Testis (tissue), 3 donors: Measurements from ENCODE around the gene FILIP1. TPM values are rescaled to one million over a fixed set of nuclear protein-coding genes. Genes with fewer than 3 reads are reported as not detected.

Experiments used
- DNase-seq: peaks from one replicate; pipeline ENCODE4 v3.0.0-alpha.2; 2019
- H3K27ac ChIP-seq, 2 donors: fragments of 200-600 bp; sonication (generic); one replicate each; pipeline ENCODE4 v1.5.1; 2019
- H3K27me3 ChIP-seq: fragments of 200-600 bp; sonication (generic); one replicate; pipeline ENCODE4 v1.5.1; 2019
- H3K36me3 ChIP-seq: fragments of 200-600 bp; sonication (generic); one replicate; pipeline ENCODE4 v1.5.1; 2017; ENCODE audit warnings: low read depth; ENCODE audit errors: missing control alignments
- H3K4me1 ChIP-seq: fragments of 200-600 bp; sonication (generic); one replicate; pipeline ENCODE4 v1.5.1; 2019
- H3K4me3 ChIP-seq, 2 donors: fragments of 200-600 bp; sonication (generic); one replicate each; pipeline ENCODE4 v1.5.1; 2017 to 2019
- H3K9me3 ChIP-seq: fragments of 200-600 bp; sonication (generic); one replicate; pipeline ENCODE4 v1.5.1; 2017
- POLR2A ChIP-seq: fragments of 450-650 bp; IDR thresholded peaks from one replicate; pipeline ENCODE4 v1.6.1; 2017; ENCODE audit warnings: antibody characterized with exemption, mild to moderate bottlenecking, moderate library complexity
- WGBS, 2 donors: methylation state at CpG; one replicate each; pipeline ENCODE4 v1.1.5; 2018; 5-methylcytosine and 5-hydroxymethylcytosine counted together
- intact Hi-C: fragments of 100-400 bp; cut with DNase I; formaldehyde crosslinking; loops from one replicate; pipeline ENCODE4 v1.15.1; 2023; ENCODE audit warnings: low total_unique reads
- polyA plus RNA-seq: library from polyadenylated mRNA; stranded (reverse); fragments of 350-450 nt; fragmentation: Illumina TruSeq; extraction: RNeasy Lipid Tissue Mini Kit (QIAGEN cat#74804); gene quantifications from one replicate; pipeline ENCODE4 v1.2.3, GENCODE V29; 2014; ENCODE audit warnings: low read depth, low replicate concordance; ENCODE audit not compliant: insufficient read depth
- total RNA-seq, 2 donors: library from RNA; depleted of rRNA; stranded (reverse); fragments of >200 nt; gene quantifications; one replicate each; pipeline ENCODE4 v1.2.3, GENCODE V29; 2016
- TF ChIP-seq, protein P1 (sequence below), 3 experiments: fragments of 450-650 bp in 2 of 3; fragments of 200-600 bp in 1 of 3; sonication (generic) in 1 of 3; IDR thresholded peaks; one replicate each; pipeline ENCODE4 v1.5.1; 2016 to 2019; ENCODE audit warnings: antibody characterized with exemption in 3 of 3, mild to moderate bottlenecking in 2 of 3, moderate library complexity in 1 of 3

FILIP1 gene
- total and polyA plus RNA-seq, 3 donors from 2014 or later = 2.0 to 3.1 (median 2.7) TPM

DNA sequence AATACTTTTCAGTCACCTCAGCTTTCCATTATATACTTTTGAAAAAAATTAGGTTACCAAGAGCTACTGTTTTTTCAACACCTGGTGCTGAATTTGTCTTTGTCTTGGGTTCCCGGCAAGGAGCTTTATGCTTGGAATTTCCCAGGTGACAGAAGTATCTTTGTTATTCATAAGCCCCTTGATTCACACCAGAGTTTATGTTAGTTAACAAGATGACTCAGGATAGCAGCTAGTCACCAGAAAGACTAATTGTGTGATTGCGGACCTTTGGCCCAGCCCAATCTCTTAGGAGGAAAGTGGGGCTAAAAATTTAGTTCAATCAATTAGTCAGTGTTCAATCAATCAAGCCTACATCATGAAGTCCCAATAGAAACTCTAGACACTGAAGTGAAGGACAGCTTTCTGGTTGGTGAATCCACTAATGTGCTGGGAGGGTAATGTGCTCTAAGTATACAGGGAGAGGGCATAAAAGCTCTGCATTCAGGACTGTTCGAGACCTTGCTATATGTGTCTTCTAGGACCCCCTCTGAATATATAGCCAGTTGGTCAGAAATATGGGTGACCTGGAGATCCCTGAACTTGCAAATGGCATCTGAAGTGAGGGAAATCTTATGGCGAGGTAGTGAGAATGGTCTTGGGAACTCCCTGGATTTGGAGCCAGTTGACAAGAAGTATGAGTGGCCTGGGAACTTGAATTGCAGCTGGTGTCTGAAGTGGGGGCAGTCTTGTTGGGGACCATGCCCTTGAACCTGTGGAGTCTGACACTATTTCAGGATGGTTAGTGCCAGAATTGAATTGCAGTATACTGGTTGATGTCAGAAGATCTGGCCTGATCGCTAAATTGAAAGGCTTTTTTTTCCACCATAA is 225.2 kb downstream of the FILIP1 start:
- no peaks in the 10 kb centered on the region for H3K36me3 ChIP-seq
- H3K9me3 ChIP-seq = no peaks in the 10 kb centered on the region
- no peak for DNase-seq
- H3K4me1 ChIP-seq = peaks cover 27% of the 10 kb centered on the region
- TF ChIP-seq, protein P1, sequence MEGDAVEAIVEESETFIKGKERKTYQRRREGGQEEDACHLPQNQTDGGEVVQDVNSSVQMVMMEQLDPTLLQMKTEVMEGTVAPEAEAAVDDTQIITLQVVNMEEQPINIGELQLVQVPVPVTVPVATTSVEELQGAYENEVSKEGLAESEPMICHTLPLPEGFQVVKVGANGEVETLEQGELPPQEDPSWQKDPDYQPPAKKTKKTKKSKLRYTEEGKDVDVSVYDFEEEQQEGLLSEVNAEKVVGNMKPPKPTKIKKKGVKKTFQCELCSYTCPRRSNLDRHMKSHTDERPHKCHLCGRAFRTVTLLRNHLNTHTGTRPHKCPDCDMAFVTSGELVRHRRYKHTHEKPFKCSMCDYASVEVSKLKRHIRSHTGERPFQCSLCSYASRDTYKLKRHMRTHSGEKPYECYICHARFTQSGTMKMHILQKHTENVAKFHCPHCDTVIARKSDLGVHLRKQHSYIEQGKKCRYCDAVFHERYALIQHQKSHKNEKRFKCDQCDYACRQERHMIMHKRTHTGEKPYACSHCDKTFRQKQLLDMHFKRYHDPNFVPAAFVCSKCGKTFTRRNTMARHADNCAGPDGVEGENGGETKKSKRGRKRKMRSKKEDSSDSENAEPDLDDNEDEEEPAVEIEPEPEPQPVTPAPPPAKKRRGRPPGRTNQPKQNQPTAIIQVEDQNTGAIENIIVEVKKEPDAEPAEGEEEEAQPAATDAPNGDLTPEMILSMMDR (IDR thresholded peaks at IDR 0.05) = no peak
- 84 to 86% methylated on average over 5 of the region's 5 CpGs for WGBS, 2 donors
- intact Hi-C loops = loop anchor here (10.0 kb wide), 1 partner anchor 256 kb away; no protein-coding TSS in a partner anchor
- no peak overlapping the region for H3K4me3 ChIP-seq
- no peaks in the 10 kb centered on the region for H3K27me3 ChIP-seq
- H3K27ac ChIP-seq = no peak overlapping the region

DNA sequence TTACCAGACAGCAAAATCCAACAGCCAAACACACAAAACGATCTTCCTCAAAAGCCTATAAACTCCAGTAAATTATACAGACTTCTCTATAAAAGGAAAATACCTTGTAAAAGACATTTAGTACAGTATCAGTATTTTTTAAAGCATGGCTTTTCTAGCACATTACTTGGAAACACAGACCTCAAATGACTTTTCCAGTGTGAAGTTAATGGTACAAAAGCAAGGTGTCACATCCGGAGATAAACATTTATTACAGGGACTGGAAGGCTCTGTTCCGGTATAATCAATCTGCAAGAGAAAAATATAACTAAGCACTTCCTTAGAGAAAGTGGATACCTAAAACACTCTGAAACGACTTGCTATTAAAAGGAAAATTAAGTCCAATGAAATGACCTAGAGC is 226.1 kb downstream of the FILIP1 start:
- H3K27me3 ChIP-seq = no peaks in the 10 kb centered on the region
- no peak overlapping the region for H3K27ac ChIP-seq
- 31 to 49% methylated on average over 4 of the region's 4 CpGs for WGBS, 2 donors
- H3K4me1 ChIP-seq = peaks cover 20% of the 10 kb centered on the region
- H3K36me3 ChIP-seq = no peaks in the 10 kb centered on the region
- no peaks in the 10 kb centered on the region for H3K9me3 ChIP-seq
- TF ChIP-seq POLR2A = no peak
- TF ChIP-seq, protein P1 (IDR thresholded peaks at IDR 0.05) = no peak
- no peak overlapping the region for H3K4me3 ChIP-seq
- no peak for DNase-seq
- intact Hi-C loops = loop anchor here (10.0 kb wide), 1 partner anchor 257 kb away; no protein-coding TSS in a partner anchor

DNA sequence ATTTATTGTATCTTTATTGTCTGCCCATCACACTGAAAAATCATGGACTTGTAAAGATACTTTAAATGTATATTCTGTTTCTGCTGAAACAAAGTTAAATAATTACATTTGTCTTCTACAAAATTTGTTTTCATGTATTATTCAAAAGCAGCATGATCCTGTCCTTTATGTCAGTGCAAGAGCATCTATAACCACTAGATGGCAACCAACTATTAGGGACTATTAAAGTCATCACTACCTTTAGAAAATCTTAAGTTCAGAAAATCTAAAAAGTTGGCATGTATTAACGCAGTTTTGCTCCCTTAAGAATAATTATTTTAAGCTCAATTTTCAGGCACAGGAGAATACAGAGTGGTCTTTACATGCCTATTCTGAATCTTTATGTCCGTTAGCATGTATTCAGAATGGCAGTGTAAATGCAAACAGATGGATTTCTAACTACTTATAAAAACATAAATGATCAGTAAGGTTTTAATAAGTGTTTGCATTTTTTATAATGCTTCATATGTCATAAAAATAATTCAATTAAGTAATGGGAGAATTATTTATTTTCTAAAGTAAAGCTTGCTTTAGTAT is 226.8 kb downstream of the FILIP1 start:
- H3K4me1 ChIP-seq = peaks cover 15% of the 10 kb centered on the region
- H3K27ac ChIP-seq = no peak overlapping the region
- H3K36me3 ChIP-seq = no peaks in the 10 kb centered on the region
- WGBS, 2 donors = 65 to 73% methylated on average over 2 of the region's 2 CpGs
- intact Hi-C loops = loop anchor here (10.0 kb wide), 1 partner anchor 258 kb away; no protein-coding TSS in a partner anchor
- H3K4me3 ChIP-seq = no peak overlapping the region
- no peak for DNase-seq
- TF ChIP-seq, protein P1 (IDR thresholded peaks at IDR 0.05) = peak; percentile 51 to 66 (median 57)
- no peak for TF ChIP-seq POLR2A
- H3K27me3 ChIP-seq = no peaks in the 10 kb centered on the region
- no peaks in the 10 kb centered on the region for H3K9me3 ChIP-seq

DNA sequence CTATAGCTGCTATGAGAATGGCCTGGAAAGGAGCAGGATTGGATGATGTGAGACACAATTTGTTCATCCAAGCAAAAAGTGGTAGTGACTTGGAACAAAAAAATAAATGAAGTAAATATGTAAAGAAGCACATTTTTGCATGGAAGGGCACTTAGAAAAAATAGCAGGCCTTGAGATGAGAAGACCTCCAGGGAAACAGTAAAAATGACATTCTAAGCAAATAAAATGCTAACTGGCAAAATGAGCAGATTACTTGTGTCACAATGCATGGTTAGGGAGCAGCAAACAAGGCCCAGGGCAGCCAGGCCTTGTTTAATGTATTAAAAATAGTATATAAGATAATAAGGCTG is 230.2 kb downstream of the FILIP1 start:
- peaks cover 7% of the 10 kb centered on the region for H3K4me1 ChIP-seq
- H3K27ac ChIP-seq = no peak overlapping the region
- intact Hi-C loops = loop anchor here (10.0 kb wide), 1 partner anchor 261 kb away; no protein-coding TSS in a partner anchor
- no peak overlapping the region for H3K4me3 ChIP-seq
- no peak for DNase-seq
- H3K27me3 ChIP-seq = no peaks in the 10 kb centered on the region
- no peak for TF ChIP-seq POLR2A
- TF ChIP-seq, protein P1 (IDR thresholded peaks at IDR 0.05) = no peak
- no peaks in the 10 kb centered on the region for H3K9me3 ChIP-seq
- no peaks in the 10 kb centered on the region for H3K36me3 ChIP-seq
